Measurements from ENCODE around the gene H2BK1. TPM values are rescaled to one million over a fixed set of nuclear protein-coding genes. Genes with fewer than 3 reads are reported as not detected.

The H2BK1 gene
- total RNA-seq, 1 experiment from 2014 or later, result 0.69 TPM

- no peak overlapping the region for H3K27ac ChIP-seq (ENCODE audit: low read depth, low read length)
- no peak for ATAC-seq
- no peak overlapping the region for H3K4me2 ChIP-seq (ENCODE audit: low read length)
- TF ChIP-seq CTCF (IDR thresholded peaks at IDR 0.05 in 2 of 3, conservative IDR thresholded peaks at IDR 0.05 in 1 of 3; ENCODE audit: borderline replicate concordance in 1 of 3, insufficient read depth in 1 of 3, low read depth in 2 of 3, low read length in 2 of 3) (no peak), JUND (IDR thresholded peaks at IDR 0.05) (no peak), ELF1 (IDR thresholded peaks at IDR 0.05; ENCODE audit: borderline replicate concordance, low read depth) (no peak), SIN3A (IDR thresholded peaks at IDR 0.05; ENCODE audit: low read depth) (no peak), SRF (IDR thresholded peaks at IDR 0.05; ENCODE audit: low read depth) (no peak), EGR1 (IDR thresholded peaks at IDR 0.05; ENCODE audit: low read depth) (no peak), REST (IDR thresholded peaks at IDR 0.05; ENCODE audit: low read depth) (no peak), TCF7L2 (IDR thresholded peaks at IDR 0.05; ENCODE audit: borderline replicate concordance, extremely low read depth, insufficient read depth, insufficient read length) (no peak), YY1 (IDR thresholded peaks at IDR 0.05; ENCODE audit: extremely low read depth, insufficient replicate concordance, low read depth, low read length) (no peak), ZNF274 (IDR thresholded peaks at IDR 0.05; ENCODE audit: low read depth, low read length) (no peak), ZBTB33 (IDR thresholded peaks at IDR 0.05; ENCODE audit: extremely low read depth, insufficient replicate concordance, low read length) (no peak), EZH2 (IDR thresholded peaks at IDR 0.05) (no peak)
- H2AFZ ChIP-seq (ENCODE audit: low read depth, low read length, poor library complexity, severe bottlenecking), result no peak overlapping the region
- intact Hi-C loops (cut with micrococcal nuclease), result no loop called here
- H3K9me3 ChIP-seq (ENCODE audit: control insufficient read depth in 1 of 2, insufficient read depth in 1 of 2, low read depth in 1 of 2, low read length in 2 of 2), result no peaks in the 10 kb centered on the region
- H3K4me1 ChIP-seq (ENCODE audit: control insufficient read depth in 1 of 2, insufficient read depth in 2 of 2, low read length in 2 of 2), result peaks cover 10 to 26% of the 10 kb centered on the region in 2 experiments
- no peak for DNase-seq (ENCODE audit: low read depth, low spot score)
- H3K36me3 ChIP-seq (ENCODE audit: control insufficient read depth in 1 of 2, insufficient read depth in 2 of 2, low read length in 2 of 2), result peaks cover 18 to 29% of the 10 kb centered on the region in 2 experiments
- peaks cover 33% of the 10 kb centered on the region for H3K79me2 ChIP-seq (ENCODE audit: insufficient read depth, low read length)
- no peak overlapping the region for H3K9ac ChIP-seq (ENCODE audit: low read length)
- POLR2A ChIA-PET, result no interaction called here
- no peak overlapping the region for H3K4me3 ChIP-seq (replicated peaks in 1 of 2; ENCODE audit: low read depth in 1 of 2, low read length in 2 of 2)
- no TSS peak for BruUV-seq (replicated peaks)
- CTCF ChIA-PET, result interaction anchor here (1.0 kb wide), 1 partner anchor 9 kb away, joined by 3 read pairs; the partner anchor contains the start of gene ABCF2
- RAD21 ChIA-PET (ENCODE audit: low non-redundant PET in 1 of 2, low total read pairs in 2 of 2, uncharacterized antibody in 2 of 2, unreplicated experiment in 2 of 2), result no interaction called here
- H3K9me2 ChIP-seq (ENCODE audit: insufficient read depth), result no peaks in the 10 kb centered on the region
- no peaks in the 10 kb centered on the region for H3K27me3 ChIP-seq (ENCODE audit: insufficient read depth, low read length)
- H4K20me1 ChIP-seq (ENCODE audit: insufficient read depth), result no peaks in the 10 kb centered on the region
Measured at GRCh38 chr7:151236406-151236805, 26.1 kb upstream of the H2BK1 start.

All from HCT116 (cell line).